GM19043 (cell line): Measurements from ENCODE around the gene RDH16.
"Not testable (repeated sequence)": the region's sequence is repeated elsewhere in the genome, so short reads cannot be mapped to it uniquely, and the experiment has no call there.

Experiments
- ATAC-seq: cut with Tn5 transposase; IDR thresholded peaks from one replicate; pipeline ENCODE4 v1.9.1; 2021; ENCODE audit warnings: low read depth; ENCODE audit not compliant: unreplicated experiment

RDH16 gene

DNA sequence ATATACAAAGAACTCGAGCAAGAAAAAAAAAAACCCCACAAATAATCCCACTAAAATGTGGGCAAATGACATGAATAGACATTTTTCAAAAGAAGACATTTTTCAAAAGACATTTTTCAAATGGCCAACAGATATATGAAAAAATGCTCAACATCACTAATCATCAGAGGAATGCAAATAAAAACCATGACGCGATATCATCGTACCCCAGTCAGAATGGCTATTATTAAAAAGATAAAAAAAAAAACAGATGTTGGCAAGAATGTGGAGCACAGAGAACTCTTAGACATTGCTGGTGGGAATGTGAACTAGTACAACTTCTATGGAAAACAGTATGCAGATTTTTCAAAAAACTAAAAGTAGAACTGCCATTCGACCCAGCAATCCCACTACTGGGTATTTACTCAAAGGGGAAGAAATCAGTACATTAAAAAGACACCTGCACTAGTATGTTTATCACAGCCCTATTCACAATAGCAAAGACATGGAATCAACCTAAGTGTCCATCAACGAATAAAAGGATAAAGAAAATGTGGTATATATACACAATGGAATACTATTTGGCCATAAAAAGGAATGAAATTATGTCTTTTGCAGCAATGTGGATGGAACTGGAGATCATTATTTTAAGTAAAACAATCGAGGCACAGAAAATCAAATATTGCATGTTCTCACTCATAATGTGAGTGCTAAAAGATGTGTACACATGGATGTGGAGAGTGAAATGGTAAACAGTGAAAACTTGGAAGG lies 32.6 kb upstream of the RDH16 start:
- ATAC-seq: no peak

GRCh38 chr12:56988207-56988739 lies 30.9 kb upstream of the RDH16 start:
- ATAC-seq: no peak

DNA sequence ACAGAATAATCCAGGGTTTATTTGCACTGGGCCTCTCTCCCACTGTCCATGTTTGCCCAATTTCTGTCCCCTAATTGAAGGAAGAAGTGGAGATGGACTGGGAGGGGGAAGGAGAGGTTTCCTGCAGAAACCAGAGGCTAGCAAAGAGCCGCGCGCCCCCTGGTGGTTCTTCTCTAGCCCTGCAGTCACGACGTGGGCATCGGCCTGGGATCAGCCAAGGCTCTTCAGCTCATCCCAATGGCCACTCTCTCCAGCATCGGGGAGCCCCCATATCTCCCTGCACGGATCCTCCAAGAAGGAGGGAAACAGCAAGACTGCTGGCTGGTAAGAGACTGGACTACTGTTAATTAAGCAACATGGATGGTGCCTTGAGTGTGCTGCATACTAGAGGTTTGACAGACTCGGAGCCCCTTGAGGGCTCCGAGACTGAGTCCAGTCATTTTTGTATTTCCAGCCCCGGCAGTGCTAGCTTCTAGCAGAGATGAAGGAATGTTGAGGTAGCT lies 30.2 kb upstream of the RDH16 start:
- no peak for ATAC-seq

- ATAC-seq: no peak
Observed at GRCh38 chr12:56987011-56987410, 29.6 kb upstream of the RDH16 start.

DNA sequence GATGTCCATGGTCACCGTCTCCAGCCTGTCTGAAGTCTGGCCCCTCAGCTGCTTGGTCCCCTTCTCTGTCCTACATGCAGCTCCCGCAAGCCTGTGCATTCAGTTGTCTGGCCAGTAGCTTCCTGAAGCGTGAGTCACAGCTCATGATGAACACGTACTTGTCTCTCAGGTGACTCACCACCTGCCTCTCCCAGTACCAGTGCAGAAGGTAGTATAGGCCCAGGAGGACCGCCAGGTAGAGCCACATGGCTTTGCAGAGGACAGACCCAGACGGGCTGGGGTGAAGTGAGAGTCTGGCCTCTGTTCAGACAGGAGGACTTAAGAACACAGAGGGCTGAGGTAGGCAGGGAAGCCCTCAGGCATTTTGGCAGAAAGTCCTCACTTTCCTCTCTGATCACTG lies 28.3 kb upstream of the RDH16 start:
- not testable (repeated sequence) for ATAC-seq

GRCh38 chr12:56983386-56983785 lies 26.0 kb upstream of the RDH16 start:
- no peak for ATAC-seq

DNA sequence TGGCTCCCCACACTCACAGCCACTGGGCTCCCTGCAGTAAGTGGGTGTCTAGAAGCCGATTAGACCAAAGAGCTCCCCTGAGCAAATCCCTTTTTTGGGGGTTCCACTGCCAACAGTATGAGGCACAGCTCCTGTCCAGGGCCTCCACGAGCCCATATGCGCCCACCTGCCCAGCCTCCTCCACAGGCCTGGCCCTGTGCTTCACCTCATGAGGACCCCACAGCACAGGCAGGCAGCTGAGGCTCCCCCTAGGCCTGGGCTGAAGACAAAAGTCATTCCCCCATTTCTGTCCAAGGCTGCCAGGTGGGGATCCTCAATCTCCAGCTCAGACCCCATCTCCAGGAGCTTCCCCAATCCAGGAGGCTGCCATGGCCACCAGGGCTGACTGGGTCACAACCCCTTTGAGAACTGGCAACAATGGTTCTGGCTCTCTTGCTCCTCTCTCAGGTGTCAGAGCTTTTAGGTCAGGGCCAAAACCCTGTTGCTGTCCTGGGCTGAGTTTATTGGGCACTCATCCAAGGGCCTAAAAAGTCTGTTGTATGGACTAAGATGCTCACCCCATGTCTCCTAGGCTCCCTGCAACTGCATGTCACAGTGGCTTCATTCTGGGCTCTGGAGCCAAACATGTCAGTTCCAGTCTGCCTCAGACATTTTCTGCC lies 25.3 kb upstream of the RDH16 start:
- not testable (repeated sequence) for ATAC-seq

GRCh38 chr12:56980941-56981530 lies 23.6 kb upstream of the RDH16 start:
- no peak for ATAC-seq

- no peak for ATAC-seq
Observed at GRCh38 chr12:56980268-56980667, 22.9 kb upstream of the RDH16 start.

GRCh38 chr12:56979628-56980027 lies 22.2 kb upstream of the RDH16 start:
- no peak for ATAC-seq

DNA sequence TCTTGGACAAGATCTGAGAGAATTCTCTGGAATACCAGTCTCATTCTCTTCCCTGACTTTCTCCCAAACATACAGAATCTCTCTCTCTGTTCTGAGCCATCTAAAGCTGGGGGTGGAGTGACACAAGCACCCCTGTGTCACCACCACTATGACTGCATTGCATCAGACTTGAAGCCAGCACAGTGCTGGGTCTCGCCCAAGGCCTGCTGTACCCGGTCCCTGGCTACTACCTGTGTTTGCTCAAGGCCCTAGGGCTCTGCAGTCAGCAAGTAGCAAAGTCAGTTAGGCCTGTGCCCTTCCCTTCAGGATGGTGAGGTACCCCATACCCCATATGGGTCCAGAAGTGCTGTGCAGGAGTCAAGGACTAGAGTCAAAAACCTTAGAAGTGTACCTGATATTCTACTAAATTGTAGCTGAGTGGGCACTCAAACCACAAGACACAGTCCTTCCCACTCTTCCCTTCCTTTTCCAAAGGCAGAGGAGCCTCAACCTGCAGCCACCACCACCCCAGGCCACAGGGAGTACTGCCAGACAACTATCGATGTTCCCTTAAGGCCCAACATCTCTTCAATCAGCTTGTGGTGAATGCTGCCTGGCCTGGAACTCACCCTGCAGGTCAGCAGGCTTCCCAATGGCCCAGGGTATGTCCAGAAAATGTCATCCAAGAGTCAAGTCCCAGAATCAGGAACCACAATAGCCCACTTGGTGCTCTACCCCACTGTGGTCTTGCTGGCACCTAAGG lies 21.2 kb upstream of the RDH16 start:
- ATAC-seq: no peak

DNA sequence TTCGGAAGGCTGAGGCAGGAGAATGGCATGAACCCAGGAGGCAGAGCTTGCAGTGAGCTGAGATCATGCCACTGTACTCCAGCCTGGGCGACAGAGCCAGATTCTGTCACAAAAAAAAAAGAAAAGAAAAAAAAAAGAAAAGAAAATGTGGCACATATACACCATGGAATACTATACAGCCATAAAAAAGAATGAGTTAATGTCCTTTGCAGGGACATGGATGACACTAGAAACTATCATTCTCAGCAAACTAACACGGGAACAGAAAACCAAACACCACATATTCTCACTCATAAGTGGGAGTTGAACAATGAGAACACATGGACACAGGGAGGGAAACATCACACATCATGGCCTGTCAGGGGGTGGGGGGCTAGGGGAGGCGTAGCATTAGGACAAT lies 20.0 kb upstream of the RDH16 start:
- ATAC-seq: not testable (repeated sequence)

- not testable (repeated sequence) for ATAC-seq
Observed at GRCh38 chr12:56974224-56974623, 16.8 kb upstream of the RDH16 start.

DNA sequence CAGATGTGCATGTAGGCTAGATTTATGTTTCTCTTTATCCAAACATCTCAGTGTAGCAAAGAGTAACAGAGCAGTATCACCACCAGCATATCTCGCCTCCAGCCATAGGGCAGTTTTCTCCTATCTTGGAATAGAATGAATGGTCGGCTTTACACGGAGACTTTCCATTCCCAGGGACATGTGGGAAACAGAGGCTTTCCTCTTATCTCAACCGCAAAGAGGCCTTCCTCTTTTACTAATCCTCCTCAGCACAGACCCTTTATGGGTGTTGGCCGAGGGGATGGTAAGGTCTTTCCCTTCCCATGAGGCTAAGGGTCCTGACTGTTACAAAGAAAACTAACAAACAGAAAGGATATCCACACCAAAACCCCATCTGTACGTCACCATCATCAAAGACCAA lies 11.5 kb upstream of the RDH16 start:
- ATAC-seq: not testable (repeated sequence)

- ATAC-seq: not testable (repeated sequence)
Observed at GRCh38 chr12:56965997-56966642, 8.7 kb upstream of the RDH16 start.

DNA sequence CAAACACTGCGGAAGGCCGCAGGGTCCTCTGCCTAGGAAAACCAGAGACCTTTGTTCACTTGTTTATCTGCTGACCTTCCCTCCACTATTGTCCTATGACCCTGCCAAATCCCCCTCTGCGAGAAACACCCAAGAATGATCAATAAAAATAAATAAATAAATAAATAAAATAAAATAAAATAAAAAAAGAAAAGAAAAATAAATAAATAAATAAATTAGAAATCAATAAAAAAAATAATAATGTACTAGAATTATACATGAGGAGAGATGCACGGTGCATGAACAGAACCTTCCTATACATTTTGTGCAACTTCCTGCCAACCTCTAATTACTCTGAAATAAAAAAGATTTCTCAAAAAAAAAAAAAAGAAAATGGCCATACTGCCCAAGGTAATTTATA lies 7.7 kb upstream of the RDH16 start:
- ATAC-seq: not testable (repeated sequence)

DNA sequence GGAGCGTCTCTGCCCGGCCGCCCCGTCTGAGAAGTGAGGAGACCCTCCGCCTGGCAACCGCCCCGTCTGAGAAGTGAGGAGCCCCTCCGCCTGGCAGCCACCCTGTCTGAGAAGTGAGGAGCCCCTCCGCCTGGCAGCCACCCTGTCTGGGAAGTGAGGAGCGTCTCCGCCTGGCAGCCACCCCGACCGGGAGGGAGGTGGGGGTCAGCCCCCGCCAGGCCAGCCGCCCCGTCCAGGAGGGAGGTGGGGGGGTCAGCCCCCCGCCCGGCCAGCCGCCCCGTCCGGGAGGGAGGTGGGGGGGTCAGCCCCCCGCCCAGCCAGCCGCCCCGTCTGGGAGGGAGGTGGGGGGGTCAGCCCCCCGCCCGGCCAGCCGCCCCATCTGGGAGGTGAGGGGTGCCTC lies 6.1 kb upstream of the RDH16 start:
- ATAC-seq: not testable (repeated sequence)

DNA sequence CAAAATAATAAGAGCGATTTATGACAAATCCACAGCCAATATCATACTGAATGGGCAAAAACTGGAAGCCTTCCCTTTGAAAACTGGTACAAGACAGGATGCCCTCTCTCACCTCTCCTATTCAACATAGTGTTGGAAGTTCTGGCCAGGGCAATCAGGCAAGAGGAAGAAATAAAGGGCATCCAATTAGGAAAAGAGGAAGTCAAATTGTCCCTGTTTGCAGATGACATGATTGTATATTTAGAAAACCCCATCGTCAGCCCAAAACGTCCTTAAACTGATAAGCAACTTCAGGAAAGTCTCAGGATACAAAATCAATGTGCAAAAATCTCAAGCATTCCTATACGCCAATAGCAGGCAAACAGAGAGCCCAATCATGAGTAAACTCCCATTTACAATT lies 4.8 kb upstream of the RDH16 start:
- ATAC-seq: not testable (repeated sequence)

- no peak for ATAC-seq
Observed at GRCh38 chr12:56958422-56958821, 1.0 kb upstream of the RDH16 start.

DNA sequence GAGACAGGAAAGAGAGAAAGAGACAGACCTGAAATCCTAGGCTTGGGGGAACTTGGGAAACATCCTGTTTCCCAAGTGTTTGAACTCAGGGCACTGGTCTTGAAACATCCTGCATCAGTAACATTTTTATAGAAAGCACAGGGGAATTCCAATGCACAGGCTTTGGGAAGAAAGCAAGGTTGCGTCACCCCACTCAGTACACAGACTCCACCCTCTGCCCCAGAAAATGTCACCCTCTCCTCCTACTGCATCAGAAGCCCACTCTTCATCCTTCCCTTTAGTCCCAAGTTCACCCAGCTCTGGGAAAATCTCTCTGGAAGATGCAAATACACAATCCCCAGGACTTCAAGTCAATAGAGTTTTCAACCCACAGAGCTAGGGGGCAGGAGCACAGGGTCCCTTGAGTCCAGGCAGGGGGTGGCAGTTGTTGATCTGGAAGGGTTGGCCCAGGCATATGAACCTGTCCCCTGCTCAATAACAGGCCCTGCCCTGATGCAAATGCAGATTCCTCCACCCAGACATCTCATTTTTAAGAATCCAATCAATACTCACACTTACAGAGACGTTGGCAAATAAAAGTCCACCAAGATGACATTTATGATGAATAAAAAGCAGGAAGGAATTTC lies 1.7 kb downstream of the RDH16 start:
- no peak for ATAC-seq
